Forelimb muscle (tissue), 1 donor: ENCODE results near the gene GREM2. TPM values are rescaled to one million over a fixed set of nuclear protein-coding genes. Genes with fewer than 3 reads are reported as not detected.

Experiments
- DNase-seq: peaks from one replicate; pipeline ENCODE4 v3.0.0-alpha.2; 2013; ENCODE audit warnings: low read depth
- polyA plus RNA-seq: library from polyadenylated mRNA; unstranded; fragments of 120-200 nt; gene quantifications from one replicate; pipeline ENCODE4 v1.2.1, GENCODE V29; 2013; ENCODE audit not compliant: insufficient read length

Gene GREM2
- polyA plus RNA-seq, 1 donor, result 4.3 TPM

DNA sequence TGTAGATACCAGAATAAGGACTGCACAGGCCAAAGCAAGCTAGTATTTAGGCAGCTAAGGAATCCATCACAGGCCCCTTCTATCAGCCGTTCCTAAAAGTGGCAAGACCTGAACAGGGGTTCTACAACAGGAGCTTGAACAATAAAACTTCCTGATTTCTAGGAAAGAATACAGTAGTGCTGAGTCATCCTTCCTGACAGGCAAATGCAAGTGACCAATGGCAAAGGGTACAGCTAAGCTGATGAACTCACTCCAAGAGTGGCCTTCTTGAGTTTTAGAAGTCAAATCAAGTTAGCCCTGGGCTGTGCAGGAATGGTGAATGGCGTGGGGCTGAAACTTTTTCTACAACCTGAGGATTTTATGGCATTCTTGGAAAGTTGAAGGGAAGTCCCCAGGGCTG lies 112.9 kb downstream of the GREM2 start:
- DNase-seq, result no peak

- no peak for DNase-seq
These were observed 113.6 kb downstream of the GREM2 start for GRCh38 chr1:240498335-240498734.

DNA sequence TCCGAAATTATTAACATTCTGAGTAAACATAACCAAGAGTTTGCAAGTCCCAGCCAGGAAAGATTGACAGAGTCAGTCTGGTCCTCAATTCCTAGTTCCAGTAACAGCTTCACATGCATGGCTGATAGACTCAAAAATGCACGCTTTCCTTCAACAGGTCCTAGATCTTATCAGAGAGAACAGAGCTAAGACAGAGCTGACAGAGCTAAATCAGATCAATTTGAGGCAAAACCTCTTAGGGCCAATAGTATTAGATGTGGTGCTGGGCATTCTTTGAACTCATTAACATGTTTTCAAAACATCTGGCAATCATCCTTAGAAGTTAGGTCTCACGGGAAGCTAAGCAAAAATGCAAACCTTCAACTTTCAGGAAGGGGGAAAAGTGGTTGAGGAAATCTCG lies 114.0 kb downstream of the GREM2 start:
- DNase-seq, result no peak

GRCh38 chr1:240496941-240497340 lies 115.0 kb downstream of the GREM2 start:
- DNase-seq, result no peak

DNA sequence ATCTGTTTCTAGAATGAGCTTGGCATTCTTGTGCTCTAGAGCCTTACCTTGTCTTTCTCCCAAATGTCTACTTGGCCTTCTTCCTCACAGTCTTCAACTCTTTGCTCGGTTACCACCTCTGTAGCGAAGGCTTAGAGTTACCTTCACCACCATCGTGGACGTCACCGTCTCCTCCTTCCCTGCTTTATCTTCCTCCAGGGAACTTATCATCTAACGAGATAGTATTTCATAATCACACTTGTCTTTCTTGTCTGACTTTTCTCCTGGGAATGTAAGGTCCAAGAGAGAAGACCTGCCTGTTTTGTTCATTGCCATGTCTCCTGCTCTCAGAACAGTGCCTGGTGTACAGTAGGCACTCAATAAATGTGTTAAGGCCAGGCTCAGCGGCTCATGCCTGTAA lies 115.6 kb downstream of the GREM2 start:
- no peak for DNase-seq

DNA sequence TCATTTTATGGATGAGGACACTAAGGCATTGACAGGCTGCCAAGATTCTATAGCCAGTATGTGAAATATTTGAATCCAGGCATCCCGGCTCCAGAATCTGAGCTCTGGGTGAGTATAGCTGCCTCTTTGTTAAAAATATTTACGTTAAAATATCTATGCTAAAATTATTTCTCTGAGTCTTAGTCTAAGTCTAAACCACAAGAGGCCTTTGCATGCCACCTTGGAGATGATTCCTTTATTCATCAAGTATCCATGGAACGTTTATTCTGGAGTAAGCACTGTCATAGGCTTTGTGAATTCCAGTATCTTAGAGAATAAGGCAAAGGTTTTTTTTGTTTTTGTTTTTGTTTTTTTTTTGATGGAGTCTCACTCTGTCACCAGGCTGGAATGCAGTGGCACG lies 116.4 kb downstream of the GREM2 start:
- DNase-seq, result no peak

DNA sequence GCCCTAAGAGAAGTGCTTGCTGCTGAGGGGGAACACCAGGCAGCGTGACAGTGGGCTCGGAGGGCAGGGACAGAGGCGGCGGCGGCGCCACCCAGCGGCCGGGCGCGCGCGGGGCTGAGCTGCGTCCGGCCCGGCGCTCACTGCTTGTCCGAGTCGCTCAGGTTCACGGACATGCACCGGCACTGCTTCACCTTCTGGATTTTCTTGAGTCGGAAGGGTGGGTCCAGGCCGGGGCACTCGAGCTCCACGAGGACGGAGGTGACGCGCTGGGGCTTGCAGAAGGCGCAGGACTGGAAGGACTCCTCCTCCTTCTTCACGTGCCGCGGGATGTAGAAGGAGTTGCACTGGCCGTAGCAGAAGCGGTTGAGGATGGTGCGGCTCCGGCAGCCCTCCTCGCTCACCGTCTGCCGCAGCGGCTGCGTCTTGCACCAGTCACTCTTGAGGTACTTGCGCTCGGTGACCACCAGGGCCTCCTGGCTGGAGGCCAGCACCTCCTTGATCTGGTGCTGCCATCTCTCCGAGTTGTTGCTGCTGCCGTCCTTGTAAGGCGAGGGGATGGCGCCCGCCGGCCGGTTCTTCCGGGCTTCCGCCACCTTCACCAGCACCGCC lies 119.0 kb downstream of the GREM2 start:
- DNase-seq, result no peak

DNA sequence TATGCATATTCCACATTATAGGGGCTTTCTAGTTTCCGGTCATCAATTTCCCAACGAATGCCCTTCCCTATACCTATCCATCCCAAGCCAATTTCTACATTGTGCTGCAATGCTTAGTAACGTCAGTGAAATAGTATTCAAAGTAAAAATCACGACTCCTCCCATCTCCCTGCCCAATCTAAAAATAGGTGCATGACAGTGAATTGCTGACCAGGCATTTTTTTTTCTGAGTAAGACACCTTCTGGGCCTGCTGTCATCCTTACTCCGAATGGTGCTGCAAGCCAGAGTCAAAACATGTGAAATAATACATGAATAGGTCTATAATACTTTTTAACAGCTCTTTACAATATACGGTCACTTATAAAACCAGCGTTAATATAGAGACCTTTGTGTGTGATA lies 120.2 kb downstream of the GREM2 start:
- no peak for DNase-seq

DNA sequence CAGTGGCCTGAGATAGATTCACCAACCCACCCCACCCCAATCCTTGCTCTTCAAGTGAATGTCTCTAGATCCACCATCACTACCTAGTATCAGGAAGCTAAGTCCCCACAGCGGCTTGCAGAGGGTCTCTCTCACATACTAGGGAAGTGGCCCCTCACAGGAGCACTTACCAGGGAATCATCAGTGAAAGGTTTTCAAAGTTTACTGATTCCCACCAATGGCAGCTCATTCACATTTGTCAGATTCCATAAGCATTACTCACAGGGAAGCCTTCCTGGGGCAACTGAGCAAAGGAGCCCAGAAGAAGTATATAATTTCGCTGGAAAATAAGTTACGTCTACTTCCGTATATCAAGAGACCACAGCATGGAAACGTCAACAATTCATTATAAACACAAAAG lies 120.8 kb downstream of the GREM2 start:
- DNase-seq, result no peak

DNA sequence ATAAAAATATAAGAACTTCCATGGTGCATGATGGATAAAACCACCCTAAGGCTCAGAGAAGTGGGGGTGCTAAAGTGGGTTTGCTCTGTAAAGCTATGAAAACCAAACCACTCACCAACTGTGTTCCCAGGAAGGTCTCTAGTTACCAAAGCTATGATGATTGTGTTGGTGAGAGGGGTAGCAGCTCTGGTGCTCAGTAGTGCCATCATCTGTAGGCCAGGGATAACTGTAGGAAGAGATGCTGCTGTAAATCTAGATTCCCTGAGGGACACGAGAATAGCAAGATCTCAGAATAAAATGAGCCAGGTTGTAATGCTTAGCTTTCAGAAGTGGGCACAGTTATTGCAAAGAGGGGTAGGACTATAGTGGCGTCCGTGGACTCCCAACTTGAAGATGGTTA lies 124.5 kb downstream of the GREM2 start:
- DNase-seq, result no peak

DNA sequence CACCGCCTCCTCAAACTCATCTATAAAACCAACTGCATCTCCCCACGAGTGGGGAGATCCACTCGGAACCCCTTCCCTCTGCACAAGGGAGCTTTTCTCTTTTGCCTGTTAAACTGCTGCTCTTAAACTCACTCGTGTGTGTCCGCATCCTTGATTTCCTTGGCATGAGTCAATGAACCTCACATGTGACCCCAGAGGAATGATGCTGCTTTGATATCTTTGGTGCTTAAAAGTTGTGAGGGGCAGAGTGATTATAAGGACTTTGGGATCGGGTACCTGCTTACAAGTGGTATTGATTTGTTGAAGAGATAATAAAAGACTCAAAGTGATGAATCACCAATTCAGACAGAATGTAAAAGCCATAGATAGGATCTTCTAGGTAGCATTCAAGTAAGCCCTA lies 125.3 kb downstream of the GREM2 start:
- no peak for DNase-seq

GRCh38 chr1:240484804-240485443 lies 127.0 kb downstream of the GREM2 start:
- DNase-seq, result no peak

GRCh38 chr1:240478536-240478935 lies 133.4 kb downstream of the GREM2 start:
- no peak for DNase-seq

DNA sequence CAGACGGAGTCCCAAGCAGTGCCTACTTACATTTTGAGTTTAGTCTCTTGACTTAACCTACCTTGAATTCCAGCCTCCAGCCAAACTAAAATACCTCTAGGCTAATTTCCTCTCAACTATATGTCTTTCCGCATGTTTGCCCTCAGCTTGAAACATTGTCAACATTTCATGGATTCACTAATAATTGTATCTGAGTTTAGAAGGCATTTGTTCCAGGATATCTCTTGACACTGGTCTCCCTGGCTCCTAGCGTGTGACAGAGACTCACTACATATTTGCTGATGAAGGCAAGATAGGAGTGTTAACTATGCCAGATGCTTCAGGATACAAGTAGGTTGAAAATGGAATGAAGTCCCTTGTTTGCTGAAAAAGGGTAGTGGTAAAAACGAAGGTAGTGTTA lies 136.1 kb downstream of the GREM2 start:
- DNase-seq, result no peak

DNA sequence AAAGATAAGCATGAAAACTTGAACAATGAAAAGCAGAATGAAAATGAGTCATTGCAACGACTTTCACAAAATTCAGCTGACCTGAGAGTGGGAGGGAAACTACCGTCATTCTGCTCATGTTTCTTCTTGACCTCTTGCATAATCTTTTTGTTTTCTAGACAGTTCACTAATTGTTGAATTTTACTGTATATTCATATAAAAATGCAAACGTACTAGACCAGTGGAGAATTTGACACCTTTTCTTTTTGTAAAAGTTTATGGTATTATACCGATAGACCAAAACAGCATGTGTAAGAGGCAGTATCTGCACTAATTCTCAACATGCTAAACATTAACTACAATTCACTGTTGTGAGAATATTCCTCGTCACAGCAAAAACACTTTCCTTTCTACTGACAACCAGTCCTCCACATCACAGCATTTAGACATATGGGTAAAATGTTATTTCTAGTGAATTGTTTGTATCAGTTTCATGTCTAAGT lies 137.8 kb downstream of the GREM2 start:
- DNase-seq, result no peak

- DNase-seq, result no peak
These were observed 143.3 kb downstream of the GREM2 start for GRCh38 chr1:240468656-240469055.

DNA sequence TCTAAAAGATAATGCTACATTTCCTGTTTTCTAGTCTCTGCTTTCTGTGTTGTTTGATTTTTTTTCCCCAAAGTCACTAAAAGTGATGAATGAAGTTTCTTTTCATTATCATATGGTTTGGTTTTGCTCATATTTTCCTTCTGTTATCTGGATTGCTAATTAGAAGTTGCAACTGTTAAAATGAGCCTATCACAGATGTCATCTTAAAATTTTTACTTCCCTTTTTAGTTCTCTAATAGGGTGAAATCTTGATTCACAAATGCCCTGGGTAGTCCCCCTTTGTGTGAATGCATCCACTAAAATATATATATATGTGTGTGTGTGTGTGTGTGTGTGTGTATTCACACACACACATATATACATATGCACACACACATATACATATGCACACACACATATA lies 144.1 kb downstream of the GREM2 start:
- DNase-seq, result no peak

DNA sequence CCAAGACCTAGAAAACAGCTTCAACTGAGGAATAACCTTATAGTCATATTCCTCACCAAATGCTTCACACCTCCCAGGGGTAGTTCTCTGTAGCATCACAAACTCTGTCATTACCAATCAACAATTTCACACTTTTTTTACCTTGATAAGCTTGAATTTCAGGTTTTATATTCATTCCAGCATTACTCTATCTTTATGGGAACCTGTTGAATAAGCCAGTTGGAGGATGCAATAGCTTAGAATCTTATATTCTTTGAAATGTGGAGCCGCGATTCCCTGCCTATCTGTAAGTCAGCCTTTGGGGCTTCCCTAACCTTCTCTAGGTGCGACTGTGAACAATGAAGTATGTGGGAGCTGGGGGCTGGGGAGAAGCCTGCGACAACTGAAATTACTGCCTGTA lies 145.4 kb downstream of the GREM2 start:
- DNase-seq, result no peak

DNA sequence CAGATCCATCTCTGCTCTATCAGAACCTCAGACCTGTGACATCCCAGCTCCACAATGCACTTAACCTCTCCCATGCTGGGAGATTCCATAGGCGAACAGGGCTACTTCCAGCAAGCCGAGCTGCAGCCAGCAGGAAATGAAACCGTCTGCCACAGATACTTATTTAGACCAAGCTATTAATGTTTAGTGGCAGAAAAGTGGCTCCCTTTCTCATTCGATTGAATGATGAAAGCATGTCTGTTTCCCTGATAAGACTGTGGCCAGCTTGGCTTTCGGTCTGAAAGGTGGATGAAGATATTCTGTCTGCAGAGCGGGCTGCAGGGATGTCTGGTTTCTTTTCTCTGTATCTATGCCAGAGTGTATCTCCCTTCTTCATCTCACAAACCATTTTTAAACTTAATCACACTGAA lies 146.4 kb downstream of the GREM2 start:
- DNase-seq, result no peak

- DNase-seq, result no peak
These were observed 147.9 kb downstream of the GREM2 start for GRCh38 chr1:240464099-240464498.

- DNase-seq, result no peak
These were observed 149.1 kb downstream of the GREM2 start for GRCh38 chr1:240462766-240463395.

DNA sequence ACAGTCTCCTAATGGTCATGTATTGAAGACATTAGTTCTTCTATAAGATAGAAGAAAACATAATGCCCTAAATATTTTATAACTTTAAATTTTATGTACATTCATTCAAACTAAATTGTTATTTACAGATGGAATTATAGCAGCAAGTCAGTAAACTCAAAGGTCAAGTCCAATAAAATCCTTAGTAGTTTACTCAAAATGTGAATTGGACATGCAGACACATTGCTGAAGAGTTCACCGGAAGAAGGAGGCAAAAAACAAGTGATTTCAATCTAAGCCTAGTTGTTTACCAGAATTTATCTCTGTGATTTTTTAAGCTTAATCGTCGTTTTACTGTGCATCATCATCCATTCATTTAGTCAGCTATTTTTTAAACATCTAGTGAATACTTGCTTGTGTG lies 149.7 kb downstream of the GREM2 start:
- DNase-seq, result no peak

DNA sequence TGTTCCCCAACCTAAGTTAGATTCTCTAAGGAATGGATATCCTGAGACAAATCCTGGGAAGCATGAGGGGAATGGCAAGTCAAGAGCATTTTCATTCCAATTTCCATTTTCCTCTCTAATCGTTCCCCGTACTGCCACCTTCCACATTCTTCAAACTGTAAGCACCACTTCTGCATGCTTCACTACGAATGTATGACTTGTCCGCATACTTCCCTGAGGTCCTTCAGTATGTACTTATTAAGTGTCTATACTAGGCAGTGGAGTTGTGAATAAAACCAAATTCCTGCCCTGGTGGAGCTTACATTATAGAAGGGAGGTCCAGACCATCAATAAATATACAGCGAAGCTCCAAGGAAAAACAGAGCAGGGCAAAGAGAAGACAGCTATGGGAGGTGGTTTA lies 154.8 kb downstream of the GREM2 start:
- DNase-seq, result no peak
